Activated naive CD4-positive, alpha-beta T cell treated with anti-CD3 and anti-CD28 coated beads for 36 hours (primary cell): ENCODE results near the gene SHROOM3. TPM values are rescaled to one million over a fixed set of nuclear protein-coding genes. Genes with fewer than 3 reads are reported as not detected.

ENCODE experiments used
- CTCF ChIA-PET: fragments of 350-600 bp; sonication (Branson Sonifier 250); formaldehyde crosslinking; loops from one replicate; lab custom pipeline; 2021; ENCODE audit warnings: antibody characterized with exemption; lab: Charles Lee
- DNase-seq: peaks from one replicate; pipeline ENCODE4 v3.0.0-alpha.2; 2020
- H3K27ac Mint-ChIP-seq: one replicate; pipeline ENCODE4 v1.8.0; 2021; ENCODE audit warnings: mild to moderate bottlenecking, mixed read lengths
- H3K27me3 Mint-ChIP-seq: one replicate; pipeline ENCODE4 v1.8.0; 2021; ENCODE audit warnings: low read depth, mixed read lengths
- H3K36me3 Mint-ChIP-seq: one replicate; pipeline ENCODE4 v1.8.0; 2021; ENCODE audit warnings: low read depth, mixed read lengths
- H3K4me1 Mint-ChIP-seq: one replicate; pipeline ENCODE4 v1.8.0; 2021; ENCODE audit warnings: low read depth, mixed read lengths
- H3K4me3 Mint-ChIP-seq: one replicate; pipeline ENCODE4 v1.8.0; 2021; ENCODE audit warnings: mild to moderate bottlenecking, moderate library complexity, mixed read lengths
- H3K9me3 Mint-ChIP-seq: one replicate; pipeline ENCODE4 v1.8.0; 2021; ENCODE audit warnings: mixed read lengths
- intact Hi-C: fragments of 100-400 bp; cut with micrococcal nuclease; formaldehyde crosslinking; loops from one replicate; pipeline ENCODE4 v1.15.1; 2023
- total RNA-seq, 2 experiments: library from RNA; stranded (reverse); gene quantifications; one replicate each; pipeline ENCODE4 v1.2.3, GENCODE V29; 2021

The SHROOM3 gene
- total RNA-seq, 2 experiments from 2014 or later, result 0.12 to 0.21 TPM

DNA sequence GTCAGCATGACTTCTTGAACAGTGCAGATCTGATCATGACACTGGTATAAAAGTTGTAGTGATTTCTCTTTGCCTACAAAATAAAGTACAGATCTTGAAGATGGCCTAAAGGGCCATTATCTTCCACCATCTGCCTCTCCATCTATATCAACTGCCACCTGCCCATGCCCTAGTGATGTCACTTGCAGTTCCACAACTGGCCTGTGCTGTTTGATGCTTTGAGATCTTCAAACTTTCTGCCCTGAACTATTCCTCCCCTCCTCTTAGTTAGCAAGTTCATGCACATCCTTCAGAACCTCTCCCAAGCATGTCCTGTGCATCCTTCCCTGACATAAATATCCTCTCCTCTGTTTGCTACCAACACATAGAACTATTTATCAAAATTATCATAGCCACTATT lies 245.9 kb downstream of the SHROOM3 start:
- CTCF ChIA-PET, result interaction anchor here (0.6 to 0.7 kb wide), 2 partner anchors 63 to 281 kb away, joined by 3 read pairs; no protein-coding TSS in a partner anchor
- no peak overlapping the region for H3K4me3 Mint-ChIP-seq
- H3K27me3 Mint-ChIP-seq, result peaks cover 12% of the 10 kb centered on the region
- intact Hi-C loops, result no loop called here
- no peaks in the 10 kb centered on the region for H3K4me1 Mint-ChIP-seq
- no peaks in the 10 kb centered on the region for H3K9me3 Mint-ChIP-seq
- DNase-seq, result no peak
- no peak overlapping the region for H3K27ac Mint-ChIP-seq
- H3K36me3 Mint-ChIP-seq, result no peaks in the 10 kb centered on the region

DNA sequence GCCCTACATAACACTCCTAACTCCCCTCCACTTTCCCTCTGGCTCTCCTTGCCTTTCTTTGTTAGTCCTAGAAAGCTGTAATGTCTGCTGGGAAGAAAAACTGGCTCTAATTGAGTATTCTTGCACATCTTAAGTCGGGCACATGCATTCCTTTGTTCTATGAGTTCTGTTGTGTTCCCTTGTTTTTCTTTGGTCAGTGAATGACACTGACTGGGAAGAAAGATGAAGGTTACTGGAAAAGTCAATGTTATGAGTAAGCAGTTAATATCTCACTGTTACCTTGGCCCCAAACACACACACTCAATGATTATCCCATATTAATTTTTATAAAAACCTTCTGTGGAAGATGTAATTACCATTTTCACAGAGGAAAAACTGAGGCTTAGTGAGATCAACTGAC lies 247.0 kb downstream of the SHROOM3 start:
- intact Hi-C loops, result no loop called here
- Mint-ChIP-seq H3K36me3 (no peaks in the 10 kb centered on the region), H3K4me1 (no peaks in the 10 kb centered on the region), H3K27me3 (peaks cover 15% of the 10 kb centered on the region), H3K4me3 (no peak overlapping the region), H3K27ac (no peak overlapping the region), H3K9me3 (no peaks in the 10 kb centered on the region)
- DNase-seq, result no peak
- CTCF ChIA-PET, result interaction anchor here (0.7 to 1.1 kb wide), 2 partner anchors 19 to 115 kb away, joined by 5 read pairs; no protein-coding TSS in a partner anchor

DNA sequence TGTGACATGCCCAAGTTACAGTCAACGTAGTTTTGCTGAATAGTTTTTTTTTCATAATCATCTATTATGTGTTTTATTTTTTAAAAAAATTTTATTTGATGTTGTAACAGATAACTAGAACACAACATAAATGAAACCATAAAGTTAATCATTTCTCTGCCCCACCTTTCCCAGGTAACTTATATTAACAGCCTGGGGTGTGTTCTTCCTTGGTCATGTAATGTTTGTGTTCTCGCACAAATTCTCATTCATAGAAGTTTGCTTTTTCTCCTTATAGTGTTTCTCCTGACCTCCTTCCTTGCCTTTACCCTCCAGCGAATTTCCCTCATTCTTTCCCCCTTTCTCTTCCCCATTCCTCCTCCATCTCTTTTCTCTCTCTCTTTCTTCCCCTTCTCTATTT lies 248.1 kb downstream of the SHROOM3 start:
- no peaks in the 10 kb centered on the region for H3K36me3 Mint-ChIP-seq
- H3K27ac Mint-ChIP-seq, result no peak overlapping the region
- no peaks in the 10 kb centered on the region for H3K9me3 Mint-ChIP-seq
- H3K4me1 Mint-ChIP-seq, result no peaks in the 10 kb centered on the region
- intact Hi-C loops, result no loop called here
- CTCF ChIA-PET, result no interaction called here
- no peak overlapping the region for H3K4me3 Mint-ChIP-seq
- no peak for DNase-seq
- peaks cover 25% of the 10 kb centered on the region for H3K27me3 Mint-ChIP-seq

DNA sequence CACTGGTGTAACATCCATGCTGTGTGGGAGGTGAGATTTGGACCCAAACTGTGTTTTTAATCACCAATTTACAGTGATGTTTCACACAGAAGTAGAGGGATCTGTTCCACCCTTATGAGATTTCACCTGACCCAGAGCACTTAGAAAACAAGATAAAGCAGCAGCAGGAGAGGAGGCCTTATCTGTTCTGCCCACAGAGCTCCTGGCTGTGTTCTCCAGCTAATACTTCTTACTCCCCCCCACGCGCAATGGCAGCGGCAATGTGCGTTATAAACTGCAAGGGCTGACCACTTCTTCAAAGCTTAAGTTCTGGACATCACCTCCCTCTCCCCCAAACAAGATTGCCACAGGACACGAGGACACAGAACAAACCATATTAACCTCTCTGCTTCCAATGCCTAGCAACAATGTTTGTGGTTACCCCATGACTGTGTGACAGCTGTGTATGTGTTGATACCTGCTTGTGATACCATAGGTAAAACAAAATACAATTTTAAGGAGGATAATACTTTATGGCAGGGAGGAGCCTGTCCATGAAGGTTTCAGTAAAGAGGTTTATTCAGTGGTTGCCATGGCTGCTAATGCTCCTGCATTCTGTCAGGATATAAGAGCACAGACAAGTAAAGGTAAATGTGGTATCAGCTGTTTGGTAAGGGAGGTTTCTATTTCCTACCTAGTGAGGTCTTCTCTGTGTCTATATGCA lies 252.9 kb downstream of the SHROOM3 start:
- Mint-ChIP-seq H3K27me3 (peaks cover 59% of the 10 kb centered on the region), H3K4me1 (peaks cover 12% of the 10 kb centered on the region), H3K36me3 (no peaks in the 10 kb centered on the region), H3K9me3 (no peaks in the 10 kb centered on the region), H3K27ac (no peak overlapping the region), H3K4me3 (no peak overlapping the region)
- intact Hi-C loops, result no loop called here
- CTCF ChIA-PET, result no interaction called here
- no peak for DNase-seq

DNA sequence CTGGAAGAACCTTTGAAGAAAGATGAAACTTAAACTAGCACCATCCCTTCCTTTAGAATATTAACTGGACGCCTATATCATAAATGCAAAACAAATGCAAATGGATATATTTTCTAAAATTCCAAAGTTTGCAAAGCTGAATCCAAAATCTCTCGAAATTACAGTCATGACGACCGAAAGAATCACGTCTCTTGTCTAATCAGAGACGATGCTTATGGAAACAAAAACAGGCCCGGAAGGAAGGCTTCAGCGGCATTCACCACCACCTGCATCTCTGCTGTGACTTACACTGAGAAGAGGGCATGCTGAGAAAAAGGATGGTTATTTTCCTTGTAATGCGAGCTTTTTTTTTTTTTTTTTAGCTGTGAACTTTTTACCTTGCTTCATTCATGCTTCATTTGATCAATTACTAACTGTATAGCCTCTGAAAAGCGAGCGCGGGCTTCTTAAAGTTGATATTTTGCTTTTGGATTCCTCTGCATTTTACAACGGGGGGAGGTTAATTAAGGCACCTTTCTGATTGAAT lies 253.7 kb downstream of the SHROOM3 start:
- H3K4me3 Mint-ChIP-seq, result peak overlapping the region; percentile 53
- CTCF ChIA-PET, result no interaction called here
- H3K36me3 Mint-ChIP-seq, result no peaks in the 10 kb centered on the region
- no peaks in the 10 kb centered on the region for H3K9me3 Mint-ChIP-seq
- no peak overlapping the region for H3K27ac Mint-ChIP-seq
- H3K4me1 Mint-ChIP-seq, result peaks cover 12% of the 10 kb centered on the region
- peaks cover 59% of the 10 kb centered on the region for H3K27me3 Mint-ChIP-seq
- DNase-seq, result no peak
- intact Hi-C loops, result no loop called here

DNA sequence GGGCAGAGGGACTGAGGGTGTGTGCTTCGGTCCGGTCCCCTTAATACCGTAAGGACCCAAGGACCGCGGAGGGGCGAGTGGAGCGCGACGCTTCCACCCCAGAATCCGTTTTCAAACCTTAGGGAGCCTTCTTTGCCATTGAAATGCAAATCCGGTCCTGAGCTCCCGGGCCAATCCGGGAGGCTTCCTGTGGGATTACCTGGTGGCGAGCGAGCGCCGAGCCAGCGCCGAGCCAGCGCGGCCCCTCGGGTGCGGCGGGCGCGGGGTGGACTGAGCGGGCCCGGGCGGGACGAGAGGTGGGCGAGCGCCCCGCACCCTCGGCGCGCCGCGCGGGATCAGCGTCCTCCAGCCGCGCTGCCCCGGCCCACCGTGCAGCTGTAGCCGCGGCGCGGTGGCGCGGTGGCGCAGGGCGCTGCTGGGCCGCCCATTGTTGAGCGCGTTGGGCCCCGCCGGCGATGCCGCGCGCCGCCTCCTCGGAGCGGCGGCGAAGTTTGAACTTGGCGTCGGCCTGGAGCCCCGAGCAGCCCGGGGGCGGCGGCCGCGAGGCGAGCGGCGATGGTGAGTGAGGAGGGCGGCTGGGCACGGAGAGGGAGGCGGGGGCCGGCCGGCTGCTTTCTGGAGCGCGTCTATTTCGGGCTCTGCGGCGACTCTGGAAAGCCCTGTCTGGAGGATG lies 254.3 kb downstream of the SHROOM3 start:
- peaks cover 60% of the 10 kb centered on the region for H3K27me3 Mint-ChIP-seq
- H3K9me3 Mint-ChIP-seq, result no peaks in the 10 kb centered on the region
- intact Hi-C loops, result no loop called here
- no peaks in the 10 kb centered on the region for H3K36me3 Mint-ChIP-seq
- DNase-seq, result peak; percentile 18
- H3K27ac Mint-ChIP-seq, result no peak overlapping the region
- CTCF ChIA-PET, result no interaction called here
- peak overlapping the region; percentile 56 for H3K4me3 Mint-ChIP-seq
- peaks cover 12% of the 10 kb centered on the region for H3K4me1 Mint-ChIP-seq

DNA sequence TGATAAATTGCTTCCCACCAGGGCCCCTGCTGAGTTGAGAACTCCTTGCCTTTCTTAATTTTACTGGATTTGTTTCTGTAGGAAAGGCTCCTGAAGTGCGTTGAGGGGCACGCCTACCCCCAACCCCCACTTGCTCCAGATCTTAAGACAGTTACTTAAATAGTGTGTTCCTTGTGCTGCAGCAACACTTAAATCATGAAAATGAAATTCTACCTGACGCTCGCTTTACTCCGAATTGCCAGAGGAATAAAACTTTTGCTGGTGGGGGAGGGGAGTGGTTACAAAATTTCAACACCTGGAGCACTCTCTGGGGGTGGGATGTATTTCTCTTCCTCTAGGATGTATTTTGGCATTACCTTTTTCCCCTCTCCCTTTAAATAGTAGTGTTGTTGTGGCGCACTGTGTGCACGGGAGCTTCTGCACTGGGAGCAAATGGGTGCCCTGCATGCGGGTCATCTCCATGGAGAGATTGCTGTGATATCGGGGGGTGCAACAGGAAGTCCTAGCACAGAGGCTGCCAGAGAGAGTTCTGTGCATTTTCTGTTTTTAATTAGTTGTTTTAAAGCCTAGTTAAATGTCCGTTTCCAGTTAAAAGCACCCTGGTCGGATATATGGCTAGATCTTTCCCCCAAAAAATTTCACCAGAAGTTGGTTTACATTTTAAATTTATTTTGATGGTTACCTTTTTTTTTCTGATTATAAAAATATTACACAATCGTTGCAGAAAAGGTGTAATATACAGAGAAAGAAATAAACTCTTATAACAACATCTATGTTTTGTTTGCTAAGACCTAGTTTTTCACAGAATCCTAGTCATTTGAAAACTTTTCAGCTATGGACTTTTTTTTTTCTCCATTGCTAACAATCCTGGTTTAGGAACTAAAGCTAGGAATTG lies 255.2 kb downstream of the SHROOM3 start:
- Mint-ChIP-seq H3K4me1 (peaks cover 12% of the 10 kb centered on the region), H3K27ac (no peak overlapping the region), H3K4me3 (peak overlapping the region; percentile 56), H3K9me3 (no peaks in the 10 kb centered on the region), H3K27me3 (peaks cover 62% of the 10 kb centered on the region), H3K36me3 (no peaks in the 10 kb centered on the region)
- intact Hi-C loops, result loop anchor here (5.0 kb wide), 1 partner anchor 47 kb away; no protein-coding TSS in a partner anchor
- CTCF ChIA-PET, result no interaction called here
- no peak for DNase-seq

DNA sequence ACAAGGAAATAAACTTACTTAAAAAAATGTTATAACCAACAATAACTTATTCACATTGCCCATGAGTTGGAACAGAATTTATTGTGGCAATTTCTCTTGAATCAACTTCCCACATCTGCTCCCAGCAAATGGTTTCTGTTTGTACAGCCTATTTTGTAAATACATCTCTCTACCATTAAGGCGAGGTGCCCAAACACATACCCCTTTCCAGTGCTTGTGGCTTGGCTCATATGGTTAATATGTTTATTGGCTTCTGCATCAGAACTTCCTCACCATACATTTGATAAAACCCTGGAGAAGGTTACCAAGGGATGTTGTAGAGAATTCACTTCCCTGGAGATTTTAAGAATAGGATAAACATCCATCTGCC lies 255.9 kb downstream of the SHROOM3 start:
- Mint-ChIP-seq H3K27ac (no peak overlapping the region), H3K4me3 (no peak overlapping the region), H3K4me1 (peaks cover 12% of the 10 kb centered on the region), H3K36me3 (no peaks in the 10 kb centered on the region), H3K9me3 (no peaks in the 10 kb centered on the region), H3K27me3 (peaks cover 68% of the 10 kb centered on the region)
- no peak for DNase-seq
- intact Hi-C loops, result loop anchor here (5.0 kb wide), 1 partner anchor 46 kb away; no protein-coding TSS in a partner anchor
- CTCF ChIA-PET, result no interaction called here

DNA sequence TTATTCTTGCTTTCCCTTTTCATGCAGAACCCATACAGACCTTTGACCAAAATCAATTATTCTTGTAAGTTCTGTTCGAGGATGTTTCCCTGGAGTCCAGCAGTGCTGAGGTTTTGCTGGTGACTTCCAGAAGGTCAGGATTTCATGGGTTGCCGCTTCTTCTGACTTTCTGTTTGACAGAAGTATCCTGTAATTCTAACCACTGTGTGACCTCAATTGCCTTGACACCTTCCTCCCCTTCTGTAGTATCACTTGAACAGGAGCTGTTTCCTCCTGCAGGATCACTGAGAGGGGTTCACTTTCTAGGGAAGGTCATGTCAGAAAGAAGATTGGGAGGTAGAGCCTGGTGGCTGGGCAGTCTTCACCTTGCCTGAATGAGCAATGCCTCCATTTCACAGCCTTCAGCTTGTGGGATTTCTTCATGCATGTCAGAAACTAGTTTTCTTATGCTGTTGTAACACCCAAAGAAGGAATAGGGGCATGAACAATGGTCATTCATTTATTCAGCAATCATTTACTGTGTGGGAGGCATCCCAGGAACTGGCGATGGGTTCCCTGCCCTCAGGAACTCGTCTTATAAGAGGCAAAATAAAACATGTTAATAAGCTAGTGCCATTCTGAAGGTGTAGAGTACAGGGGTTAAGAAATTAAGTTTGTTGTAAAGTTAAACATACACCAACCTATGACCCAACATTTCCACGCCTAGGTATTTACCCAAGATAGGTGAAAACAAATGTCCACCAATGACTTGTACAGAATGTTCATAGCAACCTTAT lies 257.0 kb downstream of the SHROOM3 start:
- Mint-ChIP-seq H3K36me3 (no peaks in the 10 kb centered on the region), H3K4me1 (peaks cover 12% of the 10 kb centered on the region), H3K27ac (no peak overlapping the region), H3K9me3 (no peaks in the 10 kb centered on the region), H3K27me3 (peaks cover 70% of the 10 kb centered on the region), H3K4me3 (no peak overlapping the region)
- CTCF ChIA-PET, result interaction anchor here (0.6 kb wide), 1 partner anchor 456 kb away, joined by 4 read pairs; no protein-coding TSS in a partner anchor
- intact Hi-C loops, result loop anchor here (5.0 kb wide), 1 partner anchor 45 kb away; no protein-coding TSS in a partner anchor
- no peak for DNase-seq

DNA sequence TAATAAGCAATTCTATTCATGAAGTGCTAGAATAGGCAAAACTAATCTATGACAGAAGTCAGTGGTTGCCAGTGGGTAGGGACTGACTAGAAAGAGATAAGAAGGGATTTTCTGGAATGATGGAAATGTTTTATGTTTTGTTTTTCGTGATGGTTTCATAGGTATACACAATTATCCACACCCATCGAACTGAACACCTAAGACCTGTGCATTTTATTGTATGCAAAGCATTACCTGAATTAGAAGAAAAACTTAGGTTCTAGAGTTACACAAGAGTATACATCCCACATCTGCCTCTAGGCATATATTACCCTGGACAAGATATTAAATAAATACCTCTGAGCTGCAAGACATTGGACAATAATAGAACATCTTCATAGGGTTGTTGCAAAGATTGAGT lies 257.7 kb downstream of the SHROOM3 start:
- Mint-ChIP-seq H3K27ac (no peak overlapping the region), H3K36me3 (no peaks in the 10 kb centered on the region), H3K4me1 (peaks cover 12% of the 10 kb centered on the region), H3K4me3 (no peak overlapping the region), H3K9me3 (no peaks in the 10 kb centered on the region), H3K27me3 (peaks cover 71% of the 10 kb centered on the region)
- CTCF ChIA-PET, result interaction anchor here (0.6 kb wide), 1 partner anchor 455 kb away, joined by 4 read pairs; no protein-coding TSS in a partner anchor
- intact Hi-C loops, result loop anchor here (5.0 kb wide), 1 partner anchor 45 kb away; no protein-coding TSS in a partner anchor
- no peak for DNase-seq

DNA sequence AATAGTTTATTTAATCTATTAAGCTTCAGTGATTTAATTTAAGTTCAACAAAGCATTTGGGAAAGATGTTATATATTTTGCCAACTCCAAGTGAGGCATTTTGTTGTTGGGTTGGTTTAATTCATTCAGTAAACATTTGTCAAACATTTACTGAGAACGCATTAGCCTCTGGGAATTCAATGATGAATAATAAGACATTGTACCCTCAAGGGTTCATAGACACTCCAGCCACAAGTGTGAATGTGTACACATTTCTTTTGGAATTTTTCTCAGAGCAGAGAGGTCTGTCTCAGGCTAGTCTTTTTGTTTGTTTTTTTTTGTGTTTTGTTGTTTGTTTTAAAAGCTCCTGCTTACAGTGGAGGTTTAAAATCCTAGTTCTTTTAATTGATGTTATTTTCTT lies 259.0 kb downstream of the SHROOM3 start:
- Mint-ChIP-seq H3K4me3 (no peak overlapping the region), H3K36me3 (no peaks in the 10 kb centered on the region), H3K27me3 (peaks cover 59% of the 10 kb centered on the region), H3K27ac (no peak overlapping the region), H3K9me3 (no peaks in the 10 kb centered on the region), H3K4me1 (peaks cover 8% of the 10 kb centered on the region)
- intact Hi-C loops, result loop anchor here (5.0 kb wide), 1 partner anchor 43 kb away; no protein-coding TSS in a partner anchor
- DNase-seq, result no peak
- CTCF ChIA-PET, result no interaction called here
